HL-60 (cell line): ENCODE results near the gene GSX1.

Experiments
- POLR2AphosphoS5 ChIP-seq: IDR thresholded peaks from 2 replicates; pipeline ENCODE4 v1.6.1; 2012; ENCODE audit warnings: low read depth
- TF ChIP-seq, protein P1 (sequence below): IDR thresholded peaks from one replicate; pipeline ENCODE4 v1.5.1; 2011; ENCODE audit warnings: low read length, control low read depth, inconsistent platforms; ENCODE audit not compliant: insufficient read depth

DNA sequence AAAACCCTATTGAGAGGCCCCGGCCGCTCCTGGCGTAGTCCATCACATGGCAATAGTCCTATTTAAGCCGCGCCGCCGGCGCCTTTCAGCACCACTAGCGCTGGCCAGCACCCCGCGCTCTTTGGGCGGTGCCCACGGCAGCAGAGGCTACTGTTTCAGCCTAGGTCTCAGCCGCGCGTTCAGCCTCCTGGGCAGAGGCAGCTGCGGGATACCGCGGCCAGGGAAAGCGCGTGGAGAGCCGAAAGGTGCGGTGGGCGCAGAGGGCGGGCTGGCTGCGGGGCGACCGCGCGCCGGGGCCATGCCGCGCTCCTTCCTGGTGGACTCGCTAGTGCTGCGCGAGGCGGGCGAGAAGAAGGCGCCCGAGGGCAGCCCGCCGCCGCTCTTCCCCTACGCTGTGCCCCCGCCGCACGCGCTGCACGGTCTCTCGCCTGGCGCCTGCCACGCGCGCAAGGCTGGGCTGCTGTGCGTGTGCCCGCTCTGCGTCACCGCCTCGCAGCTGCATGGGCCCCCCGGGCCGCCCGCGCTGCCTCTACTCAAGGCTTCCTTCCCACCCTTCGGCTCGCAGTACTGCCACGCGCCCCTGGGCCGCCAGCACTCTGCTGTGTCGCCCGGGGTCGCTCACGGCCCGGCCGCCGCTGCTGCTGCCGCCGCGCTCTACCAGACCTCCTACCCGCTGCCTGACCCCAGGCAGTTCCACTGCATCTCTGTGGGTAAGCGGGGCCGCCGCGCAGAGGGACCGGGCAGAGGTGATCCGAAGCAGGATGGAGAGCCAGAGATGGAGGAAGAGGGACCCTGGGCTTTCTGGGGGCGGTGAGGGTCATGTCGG lies at the start of gene GSX1:
- TF ChIP-seq, protein P1, sequence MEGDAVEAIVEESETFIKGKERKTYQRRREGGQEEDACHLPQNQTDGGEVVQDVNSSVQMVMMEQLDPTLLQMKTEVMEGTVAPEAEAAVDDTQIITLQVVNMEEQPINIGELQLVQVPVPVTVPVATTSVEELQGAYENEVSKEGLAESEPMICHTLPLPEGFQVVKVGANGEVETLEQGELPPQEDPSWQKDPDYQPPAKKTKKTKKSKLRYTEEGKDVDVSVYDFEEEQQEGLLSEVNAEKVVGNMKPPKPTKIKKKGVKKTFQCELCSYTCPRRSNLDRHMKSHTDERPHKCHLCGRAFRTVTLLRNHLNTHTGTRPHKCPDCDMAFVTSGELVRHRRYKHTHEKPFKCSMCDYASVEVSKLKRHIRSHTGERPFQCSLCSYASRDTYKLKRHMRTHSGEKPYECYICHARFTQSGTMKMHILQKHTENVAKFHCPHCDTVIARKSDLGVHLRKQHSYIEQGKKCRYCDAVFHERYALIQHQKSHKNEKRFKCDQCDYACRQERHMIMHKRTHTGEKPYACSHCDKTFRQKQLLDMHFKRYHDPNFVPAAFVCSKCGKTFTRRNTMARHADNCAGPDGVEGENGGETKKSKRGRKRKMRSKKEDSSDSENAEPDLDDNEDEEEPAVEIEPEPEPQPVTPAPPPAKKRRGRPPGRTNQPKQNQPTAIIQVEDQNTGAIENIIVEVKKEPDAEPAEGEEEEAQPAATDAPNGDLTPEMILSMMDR = no peak
- TF ChIP-seq POLR2AphosphoS5 = no peak
